Measurements from ENCODE around the gene ALDH6A1. TPM values are rescaled to one million over a fixed set of nuclear protein-coding genes. Genes with fewer than 3 reads are reported as not detected.

ALDH6A1 gene
- total RNA-seq, 1 experiment from 2014 or later, result 11.0 TPM

DNA sequence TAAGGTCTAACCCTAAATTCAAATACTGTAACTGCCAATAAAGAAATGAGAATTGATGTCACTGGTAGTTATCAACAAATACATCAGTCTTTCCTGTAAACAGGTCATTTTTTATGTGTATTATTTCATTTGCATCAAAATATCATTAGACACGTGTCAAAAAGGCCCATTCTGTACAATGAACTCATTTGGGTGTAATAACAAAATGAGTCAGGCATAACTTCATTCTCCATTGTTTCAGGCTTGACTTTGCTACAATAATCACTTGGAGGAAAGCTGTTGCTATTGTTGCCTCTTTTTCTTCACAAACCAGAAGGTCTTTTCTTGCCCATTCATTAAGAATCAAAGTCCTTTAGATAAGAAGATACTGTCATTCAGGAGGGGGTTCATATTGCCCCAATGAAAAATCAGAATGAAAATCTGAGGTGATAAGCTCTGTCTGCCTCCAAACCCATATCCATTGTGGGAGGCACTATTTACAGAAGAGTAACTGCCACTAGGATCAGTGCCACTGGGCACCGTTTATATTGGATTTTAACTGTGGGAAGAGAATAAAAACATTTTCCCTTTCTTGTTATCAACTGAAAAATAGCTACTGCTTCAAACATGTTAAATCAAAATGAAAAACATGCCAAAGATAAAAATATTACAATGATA lies 75.3 kb downstream of the ALDH6A1 start:
- Histone ChIP-seq H3K4me1 (ENCODE audit: insufficient read depth, low read length, poor library complexity, severe bottlenecking) (no peaks in the 10 kb centered on the region), H3K27me3 (replicated peaks; ENCODE audit: insufficient read depth, low read depth, low read length, poor library complexity) (no peaks in the 10 kb centered on the region), H3K4me3 (ENCODE audit: low read depth, low read length, poor library complexity, severe bottlenecking) (no peak overlapping the region), H3K9me3 (ENCODE audit: low read depth, low read length, poor library complexity, severe bottlenecking) (no peaks in the 10 kb centered on the region), H3K27ac (ENCODE audit: low read depth, low read length, poor library complexity, severe bottlenecking) (no peak overlapping the region), H3K36me3 (ENCODE audit: insufficient read depth, low read length, poor library complexity, severe bottlenecking) (no peaks in the 10 kb centered on the region)
- no TSS peak for BruUV-seq (replicated peaks)
- no peak for TF ChIP-seq EZH2 (IDR thresholded peaks at IDR 0.05; ENCODE audit: borderline replicate concordance, low read depth, low read length, poor library complexity, severe bottlenecking)
- TF ChIP-seq, protein P1, sequence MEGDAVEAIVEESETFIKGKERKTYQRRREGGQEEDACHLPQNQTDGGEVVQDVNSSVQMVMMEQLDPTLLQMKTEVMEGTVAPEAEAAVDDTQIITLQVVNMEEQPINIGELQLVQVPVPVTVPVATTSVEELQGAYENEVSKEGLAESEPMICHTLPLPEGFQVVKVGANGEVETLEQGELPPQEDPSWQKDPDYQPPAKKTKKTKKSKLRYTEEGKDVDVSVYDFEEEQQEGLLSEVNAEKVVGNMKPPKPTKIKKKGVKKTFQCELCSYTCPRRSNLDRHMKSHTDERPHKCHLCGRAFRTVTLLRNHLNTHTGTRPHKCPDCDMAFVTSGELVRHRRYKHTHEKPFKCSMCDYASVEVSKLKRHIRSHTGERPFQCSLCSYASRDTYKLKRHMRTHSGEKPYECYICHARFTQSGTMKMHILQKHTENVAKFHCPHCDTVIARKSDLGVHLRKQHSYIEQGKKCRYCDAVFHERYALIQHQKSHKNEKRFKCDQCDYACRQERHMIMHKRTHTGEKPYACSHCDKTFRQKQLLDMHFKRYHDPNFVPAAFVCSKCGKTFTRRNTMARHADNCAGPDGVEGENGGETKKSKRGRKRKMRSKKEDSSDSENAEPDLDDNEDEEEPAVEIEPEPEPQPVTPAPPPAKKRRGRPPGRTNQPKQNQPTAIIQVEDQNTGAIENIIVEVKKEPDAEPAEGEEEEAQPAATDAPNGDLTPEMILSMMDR (conservative IDR thresholded peaks at IDR 0.05; ENCODE audit: low read depth, low read length), result no peak
- DNase-seq (ENCODE audit: low spot score), result no peak
- ChIA-PET POLR2A (ENCODE audit: low non-redundant PET) (no interaction called here), CTCF (no interaction called here)
- intact Hi-C loops (cut with micrococcal nuclease; ENCODE audit: unreplicated experiment), result no loop called here

Other genes with a start within 250 kb of the ALDH6A1 start
- 16.0 and 17.3 TPM in 2 replicates for gene PTGR2, start 232.6 kb downstream of the ALDH6A1 start, total RNA-seq (2021)
- 60.4 and 69.4 TPM in 2 replicates for gene ZNF410, start 197.6 kb downstream of the ALDH6A1 start, total RNA-seq (2021)
- 1.7 and 1.9 TPM in 2 replicates for gene FAM161B, start 134.4 kb downstream of the ALDH6A1 start, total RNA-seq (2021)
- gene COQ6, start 134.2 kb downstream of the ALDH6A1 start, total RNA-seq (2021), result 23.7 and 24.5 TPM in 2 replicates
- gene ENTPD5, start 65.2 kb downstream of the ALDH6A1 start, total RNA-seq (2021), result 14.6 and 15.4 TPM in 2 replicates
- gene BBOF1, start 65.1 kb downstream of the ALDH6A1 start, total RNA-seq (2021), result 1.6 and 3.2 TPM in 2 replicates
- gene LIN52, start 503 bp upstream of the ALDH6A1 start, total RNA-seq (2021), result 15.1 and 16.9 TPM in 2 replicates
- not detected in 2 replicates for gene VSX2, start 155.0 kb upstream of the ALDH6A1 start, total RNA-seq (2021)
- 46.7 and 55.7 TPM in 2 replicates for gene ABCD4, start 218.5 kb upstream of the ALDH6A1 start, total RNA-seq (2021)